DMS79 (cell line): ENCODE data around the gene WDR17.

Source experiments
- DNase-seq: peaks from one replicate; lab custom pipeline; 2025; lab: John Stamatoyannopoulos, UW

WDR17 gene

DNA sequence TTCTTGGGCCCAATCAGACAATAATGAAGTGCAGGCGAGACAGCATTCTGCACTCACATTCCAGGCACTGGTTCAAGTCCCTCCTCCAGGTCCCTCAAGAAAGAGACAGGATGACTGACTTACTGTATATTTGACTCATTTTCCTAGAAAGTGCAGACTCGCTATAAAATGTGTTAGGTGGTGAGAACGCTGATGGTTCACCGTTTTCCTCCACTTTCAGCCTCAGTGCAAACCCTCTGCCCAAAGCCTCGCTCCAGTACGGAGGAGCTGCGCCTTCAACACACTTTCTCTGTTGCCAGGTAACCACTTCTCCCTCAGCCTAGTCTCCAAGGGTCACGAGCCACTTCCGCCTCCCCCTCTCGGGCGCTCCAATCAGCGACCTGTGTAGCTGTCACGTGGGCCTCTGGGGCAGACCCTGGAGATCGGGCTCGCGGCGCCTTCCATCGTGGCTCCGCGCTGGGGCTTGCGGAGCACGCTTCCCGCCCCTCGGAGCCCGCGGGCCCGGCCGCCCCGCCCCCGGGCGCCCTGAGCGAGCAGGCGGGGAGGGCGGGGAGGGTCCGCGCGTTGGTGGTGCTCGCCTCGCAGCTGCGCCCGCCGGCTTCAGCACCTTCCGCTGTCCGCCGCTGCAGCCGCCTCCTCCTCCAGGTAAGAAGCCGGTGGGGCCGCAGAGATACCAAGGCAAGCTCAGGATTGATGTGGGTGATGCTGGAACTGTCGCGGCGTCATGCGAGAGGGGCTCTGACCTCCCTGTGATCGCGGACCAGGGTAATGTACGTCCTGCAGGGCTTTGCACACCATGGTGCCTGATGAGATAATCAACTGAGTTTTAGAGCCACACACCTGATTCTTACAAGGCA, at the start of gene WDR17:
Gene WDR17 (plus strand): TSS at position 407 of the 857 bp plus-strand sequence. CDS start 45,740 bp downstream, outside the sequence.
- peak; percentile 81 for DNase-seq

DNA sequence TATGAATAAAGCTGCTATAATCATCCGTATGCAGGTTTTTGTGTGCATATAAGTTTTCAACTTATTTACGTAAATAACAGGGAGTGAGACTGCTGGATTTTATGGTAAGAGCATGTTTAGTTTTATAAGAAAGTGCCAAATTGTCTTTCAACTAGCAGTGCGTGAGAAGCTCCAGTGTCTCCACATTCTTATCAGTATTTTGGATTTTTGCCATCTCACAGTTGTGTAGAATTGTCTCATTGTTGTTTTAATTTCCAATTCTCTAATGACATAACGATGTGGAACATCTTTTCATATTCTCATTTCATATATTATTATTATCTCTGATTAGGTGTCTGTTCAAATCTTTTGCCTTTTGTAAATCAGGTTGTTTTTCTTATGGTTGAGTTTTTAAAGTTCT, 49.0 kb upstream of the WDR17 start:
- no peak for DNase-seq

DNA sequence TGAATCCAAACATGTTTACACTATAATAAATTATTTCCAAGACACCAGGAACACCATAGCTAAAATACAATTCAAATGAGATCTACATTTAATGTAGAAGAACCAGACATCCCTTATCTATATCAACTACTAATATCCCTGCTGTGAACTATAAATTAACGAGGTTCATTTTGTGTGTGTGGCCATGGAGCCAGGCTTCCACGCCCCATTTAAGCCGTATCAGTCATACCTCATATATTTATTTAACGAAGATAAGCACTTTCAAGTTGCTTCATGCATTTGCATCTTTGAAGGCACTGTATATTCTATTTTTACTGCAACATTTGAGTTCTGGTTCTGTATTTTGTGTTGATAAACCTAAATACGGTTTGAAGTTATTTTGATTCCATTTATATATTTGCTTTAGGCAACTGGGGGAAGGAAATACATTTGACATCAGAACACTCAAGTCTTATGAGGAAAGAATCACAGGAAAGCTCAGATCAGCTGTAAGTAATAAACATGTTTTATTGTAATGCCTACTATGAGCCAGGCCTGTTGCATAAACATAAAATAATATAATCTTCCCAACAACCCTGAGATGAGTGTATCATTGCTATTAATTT, 45.1 kb upstream of the WDR17 start:
- no peak for DNase-seq

DNA sequence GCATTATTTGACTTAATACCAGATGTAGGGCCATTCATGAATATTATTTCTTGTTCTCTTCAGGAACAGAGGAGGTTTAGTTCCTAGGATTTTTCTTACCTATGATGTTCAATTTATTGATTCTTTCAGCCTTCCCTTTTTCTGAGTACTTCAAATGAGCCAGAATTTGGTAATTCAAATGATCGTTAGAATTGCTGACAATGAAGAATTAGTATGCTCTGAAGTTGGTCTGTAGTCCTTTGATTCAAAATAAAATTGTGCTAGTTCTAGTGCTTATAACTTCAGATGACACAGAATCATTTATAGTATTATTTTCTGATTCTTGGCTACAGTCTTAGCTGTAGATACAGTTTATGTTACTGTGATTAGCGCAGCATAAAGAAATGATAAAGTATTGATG, 35.2 kb upstream of the WDR17 start:
- DNase-seq, result no peak

DNA sequence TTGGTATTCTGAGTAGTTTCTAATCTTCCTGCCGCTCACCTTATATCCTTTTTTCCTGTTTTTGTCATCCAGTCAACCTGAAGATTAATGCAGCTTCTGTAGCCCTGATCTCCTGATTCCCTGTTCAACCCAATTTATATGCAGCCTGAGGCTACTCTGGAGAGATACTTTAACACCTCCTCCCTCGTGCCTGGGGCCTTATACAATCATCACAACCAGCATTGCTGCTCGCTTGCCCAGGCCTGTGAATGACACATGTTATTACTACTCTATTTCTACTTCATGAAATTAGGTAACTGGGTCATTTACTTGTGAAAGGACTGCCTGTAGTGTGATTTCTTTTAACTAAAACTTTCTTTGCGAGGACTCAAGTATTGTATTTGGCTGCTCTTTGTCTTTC, 33.7 kb upstream of the WDR17 start:
- no peak for DNase-seq

DNA sequence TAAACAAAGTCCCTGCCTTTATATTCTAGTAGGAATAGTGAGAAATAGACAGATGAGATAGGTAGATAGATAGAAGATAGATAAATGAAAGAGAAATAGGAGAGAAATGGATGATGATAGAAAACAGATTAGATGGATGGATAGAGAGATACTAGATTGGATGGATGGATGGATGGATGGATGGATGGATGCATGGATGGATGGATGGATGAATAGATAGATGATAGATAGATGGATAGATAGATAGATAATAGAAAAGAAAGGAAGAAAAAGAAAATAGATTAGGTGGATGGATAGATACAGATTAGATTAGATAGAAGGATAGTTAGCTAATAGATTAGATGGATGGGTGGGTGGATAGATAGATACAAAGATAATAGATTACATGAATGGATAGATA, 33.2 kb upstream of the WDR17 start:
- DNase-seq, result no peak

DNA sequence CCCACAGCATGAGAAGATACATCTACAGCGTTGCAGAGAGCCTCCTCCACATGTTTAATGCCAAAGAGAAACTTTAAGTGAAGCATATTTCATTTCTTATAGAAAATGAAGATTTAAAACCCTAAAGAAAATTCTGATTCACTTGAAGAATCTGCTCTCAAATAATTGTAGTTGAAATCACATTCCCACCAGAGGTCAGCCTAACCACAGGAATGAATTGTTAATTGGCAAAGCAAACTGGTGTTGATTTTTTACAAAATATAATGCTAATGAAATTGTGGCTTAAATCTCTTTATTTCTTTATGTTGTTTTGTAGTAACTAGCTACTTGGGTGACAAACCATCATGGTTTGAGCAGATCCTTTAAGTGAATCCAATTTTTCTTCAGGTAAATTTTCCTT, 31.1 kb upstream of the WDR17 start:
- no peak for DNase-seq

DNA sequence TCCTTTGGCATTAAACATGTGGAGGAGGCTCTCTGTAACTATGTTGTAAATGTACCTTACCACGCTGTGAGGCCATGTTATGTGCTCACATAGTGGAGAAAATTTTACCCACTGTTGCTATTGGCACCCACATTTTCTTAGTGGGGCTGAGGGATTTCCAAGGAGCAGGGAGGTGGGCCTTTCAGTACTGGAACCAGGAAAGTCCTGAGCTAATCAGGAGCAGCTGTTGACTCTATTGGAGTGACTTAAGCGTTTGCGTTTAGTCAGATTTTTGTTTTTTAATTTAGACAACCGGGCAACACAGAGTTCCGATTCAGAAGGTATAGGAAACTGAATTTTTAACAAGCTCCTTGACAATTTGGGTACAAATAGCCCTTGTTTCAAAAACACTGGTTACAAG, 30.7 kb upstream of the WDR17 start:
- no peak for DNase-seq

DNA sequence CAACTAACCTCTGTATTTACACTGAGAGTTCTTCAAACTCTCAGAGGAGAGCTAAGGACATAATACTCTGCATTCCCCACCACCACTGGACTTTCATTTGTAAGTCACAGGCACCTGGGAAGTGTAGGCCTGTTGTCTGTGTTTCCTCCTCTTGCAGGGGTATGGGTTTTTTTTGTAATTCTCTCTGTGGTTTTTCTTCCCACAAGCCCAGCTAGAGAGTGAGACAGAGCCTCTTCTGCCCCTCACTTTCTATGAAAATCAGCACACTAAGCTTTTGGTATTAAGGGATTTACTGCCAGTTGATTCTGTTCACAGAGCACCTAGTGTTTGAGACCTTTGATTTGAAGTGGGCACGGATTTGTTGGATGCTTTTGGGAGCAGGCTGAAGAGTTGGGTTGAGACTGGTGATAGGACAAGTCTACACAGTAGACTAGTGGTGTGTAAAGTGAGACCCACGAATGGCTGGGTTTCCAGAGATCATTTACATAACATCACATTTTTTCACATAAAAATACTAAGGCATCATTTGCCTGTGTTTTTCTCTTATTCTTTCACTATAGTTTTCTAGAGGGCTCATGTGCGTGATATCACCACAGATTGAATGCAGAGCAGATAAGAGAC, 28.9 kb upstream of the WDR17 start:
- no peak for DNase-seq

DNA sequence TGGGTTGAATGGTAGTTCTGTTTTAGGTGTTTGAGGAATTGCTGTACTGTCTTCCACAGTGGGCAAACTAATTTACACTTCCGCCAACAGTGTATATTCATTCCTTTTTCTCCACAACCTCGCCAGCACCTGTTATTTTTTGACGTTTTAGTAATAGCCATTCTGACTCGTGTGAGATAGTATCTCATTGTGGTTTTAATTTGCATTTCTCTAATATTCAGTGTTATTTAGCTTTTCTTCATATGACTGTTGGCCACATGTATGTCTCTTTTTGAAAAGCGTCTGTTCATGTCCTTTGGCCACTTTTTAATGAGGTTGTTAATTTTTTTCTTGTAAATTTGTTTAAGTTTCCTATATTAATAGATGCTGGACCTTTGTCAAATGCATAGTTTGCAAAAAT, 26.9 kb upstream of the WDR17 start:
- DNase-seq, result no peak

DNA sequence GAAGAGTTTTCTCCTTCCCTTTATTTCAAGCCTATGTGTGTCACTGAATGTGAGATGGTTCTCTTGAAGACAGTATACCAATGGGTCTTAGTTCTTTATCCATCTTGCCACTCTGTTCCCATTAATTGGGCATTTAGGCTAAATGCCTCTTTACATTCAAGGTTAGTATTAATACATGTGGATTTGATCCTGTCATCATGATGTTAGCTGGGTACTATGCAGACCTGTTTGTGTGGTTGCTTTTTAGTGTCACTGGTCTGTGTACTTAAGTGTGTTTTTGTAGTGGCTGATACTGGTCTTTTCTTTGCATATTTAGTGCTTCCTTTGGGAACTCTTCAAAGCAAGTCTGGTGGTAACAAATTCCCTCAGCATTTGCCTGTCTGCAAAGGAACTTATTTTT, 23.4 kb upstream of the WDR17 start:
- DNase-seq, result no peak

DNA sequence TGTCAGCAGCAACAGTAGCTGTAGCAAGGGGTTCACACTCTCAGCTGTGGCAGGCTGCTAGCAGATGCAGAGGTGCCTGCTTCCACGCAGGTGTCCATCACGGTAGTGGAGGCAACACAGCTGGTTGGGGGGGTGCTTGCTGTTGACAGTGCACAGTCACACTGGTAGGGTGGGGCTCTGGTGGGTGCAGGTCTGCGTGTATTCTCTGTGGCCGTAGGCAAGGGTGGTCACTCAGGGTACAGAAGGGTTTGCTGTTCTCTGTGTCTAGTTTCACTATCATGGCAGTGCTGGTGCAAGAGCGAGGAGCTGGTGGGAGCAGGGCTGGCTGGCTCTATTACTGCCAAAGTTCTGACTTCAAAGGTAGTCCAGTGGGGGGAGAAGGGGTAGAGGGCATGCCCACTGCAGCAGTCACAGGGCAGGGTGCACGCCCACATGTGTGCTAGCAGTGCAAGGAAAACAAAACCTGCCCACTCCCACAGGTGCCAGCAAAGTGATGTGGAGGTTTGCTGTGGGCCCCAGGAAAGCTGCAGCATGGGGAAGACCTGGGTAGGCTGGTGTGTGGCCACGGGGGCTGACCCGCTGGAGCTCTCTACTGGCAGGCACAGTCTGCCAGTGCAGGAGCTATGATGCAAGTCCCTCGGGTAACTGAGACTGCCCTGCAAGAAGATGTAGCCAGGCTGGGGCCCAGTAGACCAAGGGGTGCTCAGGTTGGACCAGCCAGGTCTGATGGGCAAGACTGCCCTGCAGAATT, 21.6 kb upstream of the WDR17 start:
- DNase-seq, result no peak

DNA sequence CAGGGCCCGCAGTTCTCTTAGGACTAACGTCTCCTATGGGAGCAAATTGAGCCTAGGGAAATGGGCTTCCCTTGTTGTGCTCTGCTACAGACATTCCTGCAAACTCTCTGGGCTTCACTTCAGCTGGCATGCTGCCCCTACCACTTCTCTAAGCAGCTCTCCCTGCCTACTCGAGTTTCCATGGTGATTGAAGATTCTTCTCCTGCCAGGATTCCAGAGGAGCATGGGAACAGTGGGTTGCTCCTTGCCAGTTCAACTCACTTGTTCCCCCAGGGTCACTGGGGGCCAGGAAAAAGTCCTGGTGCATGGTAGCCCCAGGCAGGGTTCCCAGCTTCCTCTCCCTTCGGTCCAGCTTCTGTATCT, 21.1 kb upstream of the WDR17 start:
- DNase-seq, result no peak

DNA sequence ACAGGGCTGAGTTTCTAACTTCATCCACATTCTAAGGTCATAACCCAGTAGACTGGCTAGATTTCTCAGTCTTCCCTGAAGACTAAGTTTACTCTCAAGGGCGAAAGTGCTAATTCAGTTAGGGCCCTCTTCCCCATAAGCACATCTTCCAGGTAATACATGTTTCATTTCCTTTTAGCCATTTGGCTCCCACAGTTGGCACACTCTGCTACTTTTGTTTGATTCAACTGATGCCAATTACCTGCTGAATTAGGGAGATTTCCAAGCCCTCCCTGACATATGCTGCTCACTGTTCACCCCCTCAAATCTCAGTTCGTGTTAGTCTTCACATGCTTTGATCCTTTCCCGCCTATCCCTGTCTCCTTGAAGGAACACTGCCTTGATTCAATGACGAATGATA, 17.0 kb upstream of the WDR17 start:
- no peak for DNase-seq

DNA sequence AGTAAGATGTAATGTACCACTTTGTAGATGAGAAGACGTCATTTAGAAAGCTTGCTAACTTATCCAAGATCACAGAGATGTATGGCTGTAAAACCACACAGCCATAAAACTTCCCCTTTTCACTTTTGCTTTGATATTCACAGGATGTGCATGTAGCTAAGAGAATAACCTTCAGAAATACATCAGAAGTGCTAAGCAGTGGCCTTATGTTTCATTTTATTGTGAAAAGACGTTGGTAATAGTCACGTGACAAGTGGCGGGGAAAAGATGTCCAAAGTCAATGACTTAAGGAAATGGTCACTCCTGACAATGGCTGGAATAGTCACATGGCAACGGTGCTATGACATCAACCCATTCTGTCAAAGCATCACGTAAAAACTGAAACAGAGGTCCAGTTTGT, 12.9 kb upstream of the WDR17 start:
- no peak for DNase-seq

DNA sequence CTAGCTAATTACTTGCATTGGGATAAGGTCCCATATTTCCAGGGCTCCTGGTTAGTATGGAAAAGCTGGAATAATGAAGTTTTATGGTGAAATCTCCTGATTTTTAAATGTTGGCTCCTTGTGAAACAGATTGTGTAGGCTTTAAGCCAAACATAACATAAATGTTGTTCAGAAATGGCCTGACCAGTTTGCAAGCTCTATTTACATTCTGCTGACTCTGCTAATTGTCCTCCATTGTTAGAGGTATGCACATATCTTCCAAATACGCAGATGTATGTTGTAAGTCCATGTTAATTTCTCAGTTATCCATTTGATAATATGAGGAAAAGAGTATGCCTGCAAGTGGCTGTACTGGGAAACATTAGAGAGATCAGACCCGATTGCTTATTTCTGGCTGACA, 11.9 kb upstream of the WDR17 start:
- no peak for DNase-seq

DNA sequence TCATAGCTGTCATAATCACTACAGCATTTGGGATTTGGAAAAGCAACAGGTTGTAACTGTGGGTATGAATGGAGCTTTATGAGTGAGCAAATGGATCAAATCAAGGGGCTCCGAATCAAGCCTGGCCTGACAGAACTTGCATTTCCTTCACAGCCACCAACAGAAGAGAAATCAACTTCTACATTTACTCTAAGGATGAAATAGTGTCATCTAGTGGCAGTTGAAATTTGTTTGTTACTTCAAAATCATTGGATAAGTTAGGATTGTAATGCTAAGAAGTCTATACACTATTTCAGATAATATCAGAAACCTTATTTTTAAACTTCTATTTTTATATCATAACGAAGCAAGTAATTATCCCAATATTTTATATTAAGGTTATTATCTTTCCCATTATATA, 10.7 kb upstream of the WDR17 start:
- no peak for DNase-seq

DNA sequence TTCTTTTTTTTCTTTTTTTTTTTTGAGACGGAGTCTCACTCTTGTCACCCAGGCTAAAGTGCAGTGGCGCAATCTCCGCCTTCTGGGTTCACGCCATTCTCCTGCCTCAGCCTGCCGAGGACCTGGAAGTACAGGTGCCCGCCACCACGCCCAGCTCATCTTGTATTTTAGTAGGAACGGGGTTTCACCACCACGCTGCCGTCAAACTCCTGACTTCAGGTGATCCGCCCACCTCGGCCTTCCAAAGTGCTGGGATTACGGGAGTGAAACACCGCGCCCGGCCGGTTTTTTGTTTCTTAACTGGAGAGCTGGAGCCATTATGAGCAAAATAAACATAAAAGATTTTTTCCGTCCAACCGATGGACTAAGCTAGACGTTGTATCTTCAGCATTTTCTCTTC, 1.9 kb upstream of the WDR17 start:
- DNase-seq, result no peak

DNA sequence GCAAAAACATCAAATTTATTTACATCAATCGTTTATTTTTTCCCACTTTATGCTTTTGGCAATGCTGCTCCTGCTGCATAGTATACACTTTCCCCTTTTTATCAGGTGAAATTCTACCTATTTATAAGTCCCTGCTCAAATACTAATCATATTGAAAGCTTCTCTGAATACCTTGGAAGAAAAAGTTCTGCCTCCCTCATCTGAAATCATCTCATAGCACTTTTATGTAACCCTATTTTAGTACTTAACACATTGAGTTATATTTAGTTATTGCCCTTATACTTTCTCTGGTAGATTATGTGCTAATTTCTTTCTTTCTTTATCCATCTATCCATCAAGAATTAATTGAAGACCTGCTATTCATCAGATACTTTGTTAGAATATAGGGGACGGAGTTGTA, 1.1 kb upstream of the WDR17 start:
- no peak for DNase-seq

DNA sequence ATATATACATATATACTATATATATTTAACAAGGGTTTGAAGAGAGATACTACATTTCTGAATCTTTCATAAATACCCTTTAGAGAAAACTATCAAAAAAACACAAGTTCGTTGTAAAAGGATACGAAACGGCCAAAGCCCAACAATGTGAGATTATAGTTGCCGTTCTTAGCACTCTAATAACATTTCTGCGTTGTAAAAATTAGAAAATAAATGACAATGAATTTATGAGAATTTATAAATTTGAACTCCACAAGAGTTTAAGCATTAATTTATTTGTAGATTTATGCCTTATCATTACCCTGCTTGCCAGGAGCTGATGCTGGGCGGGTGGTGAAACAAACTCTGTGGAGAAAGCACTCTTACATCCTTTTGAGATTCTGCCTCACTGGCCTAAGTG, 1.1 kb downstream of the WDR17 start:
- DNase-seq, result no peak

DNA sequence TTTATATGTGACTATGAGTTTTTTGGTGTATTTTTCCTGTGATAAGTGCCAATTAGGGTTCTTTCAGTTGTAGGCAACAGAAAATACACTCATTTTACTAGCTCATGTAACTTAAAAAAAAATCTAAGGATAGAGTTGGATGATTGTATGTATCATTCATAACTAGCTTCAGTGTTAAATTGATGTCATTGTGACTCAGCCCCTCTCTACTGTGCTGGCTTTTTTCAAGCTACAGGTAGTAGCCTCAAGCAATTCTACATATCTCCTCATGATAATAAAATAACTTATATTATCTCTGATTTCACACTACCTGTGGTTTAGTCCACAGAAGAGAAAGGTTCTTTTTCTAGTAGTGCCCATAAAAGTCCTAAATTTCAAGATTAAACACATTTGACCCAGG, 11.9 kb downstream of the WDR17 start:
- DNase-seq, result no peak

DNA sequence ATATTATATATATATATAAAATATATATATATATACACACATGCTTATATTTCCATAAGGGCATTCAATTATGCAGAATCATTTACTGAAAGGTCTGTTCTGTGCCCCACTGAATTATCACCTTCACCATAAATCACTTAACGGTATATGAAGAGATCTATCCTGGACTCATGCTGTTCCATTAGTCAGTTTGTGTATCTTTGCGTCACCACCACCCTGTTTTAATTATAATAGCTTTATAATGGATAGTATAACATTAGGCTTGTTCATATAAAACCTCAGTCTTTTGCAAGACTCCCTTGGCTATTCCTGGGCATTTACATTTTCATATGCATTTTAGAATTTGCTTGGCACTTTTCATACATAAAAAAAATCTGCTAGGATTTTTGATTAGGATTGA, 19.1 kb downstream of the WDR17 start:
- DNase-seq, result no peak

DNA sequence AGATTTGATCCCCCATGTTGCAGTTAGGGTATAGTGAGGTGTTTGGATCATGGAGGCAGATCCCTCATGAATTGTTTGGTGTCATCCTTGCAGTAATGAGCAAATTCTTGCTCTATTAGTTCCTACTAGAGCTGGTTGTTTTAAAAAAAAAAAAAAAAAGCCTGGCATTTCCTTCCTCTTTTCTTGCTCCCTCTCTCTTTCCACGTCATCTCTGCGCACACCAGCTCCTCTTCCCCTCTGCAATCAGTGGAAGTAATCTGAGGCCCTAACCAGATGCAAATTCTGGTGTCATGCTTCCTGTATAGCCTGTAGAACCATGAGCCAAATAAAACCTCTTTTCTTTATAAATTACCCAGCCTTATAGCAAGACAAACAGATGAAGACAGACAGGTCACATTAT, 24.5 kb downstream of the WDR17 start:
- DNase-seq, result no peak
